ENCODE data around the gene RFT1.

- TF ChIP-seq EZH2 (IDR thresholded peaks at IDR 0.05; ENCODE audit: low read length, missing control alignments) = no peak
- TF ChIP-seq, protein P1, sequence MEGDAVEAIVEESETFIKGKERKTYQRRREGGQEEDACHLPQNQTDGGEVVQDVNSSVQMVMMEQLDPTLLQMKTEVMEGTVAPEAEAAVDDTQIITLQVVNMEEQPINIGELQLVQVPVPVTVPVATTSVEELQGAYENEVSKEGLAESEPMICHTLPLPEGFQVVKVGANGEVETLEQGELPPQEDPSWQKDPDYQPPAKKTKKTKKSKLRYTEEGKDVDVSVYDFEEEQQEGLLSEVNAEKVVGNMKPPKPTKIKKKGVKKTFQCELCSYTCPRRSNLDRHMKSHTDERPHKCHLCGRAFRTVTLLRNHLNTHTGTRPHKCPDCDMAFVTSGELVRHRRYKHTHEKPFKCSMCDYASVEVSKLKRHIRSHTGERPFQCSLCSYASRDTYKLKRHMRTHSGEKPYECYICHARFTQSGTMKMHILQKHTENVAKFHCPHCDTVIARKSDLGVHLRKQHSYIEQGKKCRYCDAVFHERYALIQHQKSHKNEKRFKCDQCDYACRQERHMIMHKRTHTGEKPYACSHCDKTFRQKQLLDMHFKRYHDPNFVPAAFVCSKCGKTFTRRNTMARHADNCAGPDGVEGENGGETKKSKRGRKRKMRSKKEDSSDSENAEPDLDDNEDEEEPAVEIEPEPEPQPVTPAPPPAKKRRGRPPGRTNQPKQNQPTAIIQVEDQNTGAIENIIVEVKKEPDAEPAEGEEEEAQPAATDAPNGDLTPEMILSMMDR (conservative IDR thresholded peaks at IDR 0.05 in 1 of 2, IDR thresholded peaks at IDR 0.05 in 1 of 2; ENCODE audit: low read depth in 1 of 2, low read length in 2 of 2) = no peak
Measured at GRCh38 chr3:53122255-53122932, 7.8 kb downstream of the RFT1 start.

Data from fibroblast of lung (primary cell).